CD4-positive, alpha-beta T cell treated with Interleukin-4 for 1 hour (primary cell): ENCODE data around the gene USP16.

Experiments
- DNase-seq, 2 donors: peaks; one replicate each; pipeline ENCODE4 v3.0.0-alpha.2; 2020 to 2022

The USP16 gene

GRCh38 chr21:29033871-29034270 lies 9.4 kb downstream of the USP16 start:
- DNase-seq: no peak

- no peak for DNase-seq
Measured at GRCh38 chr21:29034678-29035077, 10.2 kb downstream of the USP16 start.

GRCh38 chr21:29052224-29052623 lies 27.8 kb downstream of the USP16 start:
- DNase-seq: no peak

GRCh38 chr21:29053011-29053553 lies 28.6 kb downstream of the USP16 start:
- no peak for DNase-seq

GRCh38 chr21:29053656-29054055 lies 29.2 kb downstream of the USP16 start:
- no peak for DNase-seq

GRCh38 chr21:29055080-29055479 lies 30.6 kb downstream of the USP16 start:
- DNase-seq: no peak

GRCh38 chr21:29056005-29056404 lies 31.5 kb downstream of the USP16 start:
- no peak for DNase-seq

- no peak for DNase-seq
Measured at GRCh38 chr21:29056538-29057050, 32.1 kb downstream of the USP16 start.

GRCh38 chr21:29064850-29065481 lies 40.5 kb downstream of the USP16 start:
- no peak for DNase-seq

GRCh38 chr21:29072873-29073221 lies 48.4 kb downstream of the USP16 start:
- no peak for DNase-seq

- DNase-seq: peak; percentile 99
Measured at GRCh38 chr21:29073222-29074006, 48.9 kb downstream of the USP16 start, which contains the start of gene CCT8. Gene CCT8, minus strand, starts transcription at chr21:29073648. Its CDS starts 58 bp downstream, at chr21:29073590.

- no peak for DNase-seq
Measured at GRCh38 chr21:29074007-29074376, 49.5 kb downstream of the USP16 start.

GRCh38 chr21:29074783-29075182 lies 50.3 kb downstream of the USP16 start:
- no peak for DNase-seq

- DNase-seq: no peak
Measured at GRCh38 chr21:29075706-29076466, 51.4 kb downstream of the USP16 start.

- peak; percentile 92 to 93 for DNase-seq
Measured at GRCh38 chr21:29076731-29077640, 52.5 kb downstream of the USP16 start.

GRCh38 chr21:29077651-29078090 lies 53.2 kb downstream of the USP16 start:
- DNase-seq: peak in 1 of 2 donors; percentile 32

GRCh38 chr21:29078869-29079767 lies 54.6 kb downstream of the USP16 start:
- peak; percentile 58 to 64 for DNase-seq

- peak; percentile 41 to 56 for DNase-seq
Measured at GRCh38 chr21:29080454-29080941, 56.0 kb downstream of the USP16 start.

GRCh38 chr21:29082046-29082815 lies 57.8 kb downstream of the USP16 start:
- no peak for DNase-seq

GRCh38 chr21:29083306-29083705 lies 58.8 kb downstream of the USP16 start:
- no peak for DNase-seq
